ENCODE results near the gene ESAM. TPM values are rescaled to one million over a fixed set of nuclear protein-coding genes. Genes with fewer than 3 reads are reported as not detected.
A peak's percentile ranks its signal among the peaks of the same experiment; 100 is the strongest.

ESAM gene
- total and polyA plus RNA-seq, 10 of the 15 experiments (the other 5 are each of a cell fraction or from before 2014, with no cell fraction given): 2.7 to 43.6 (median 19.5) TPM

GRCh38 chr11:124740277-124740882 lies 21.7 kb downstream of the ESAM start:
- in situ Hi-C loops (cut with MboI): no loop called here
- CTCF ChIA-PET: interaction anchor here (0.5 to 12.2 kb wide), 7 partner anchors 9 to 883 kb away, joined by 3 to 202 read pairs (median 6); partner anchors contain the start of genes ESAM, SIAE and SPA17

More at GRCh38 chr11:124740277-124740882, 21.7 kb downstream of the ESAM start:
- TF ChIP-seq HDGF (IDR thresholded peaks at IDR 0.05): no peak
- no peak for TF ChIP-seq IRF4 (IDR thresholded peaks at IDR 0.05; ENCODE audit: low read depth, low read length)
- peak in 1 of 2 experiments; percentile 43; a peak in 1 of 3 replicates for TF ChIP-seq EGR1 (IDR thresholded peaks at IDR 0.05; ENCODE audit: borderline replicate concordance in 1 of 2, low read depth in 2 of 2, low read length in 2 of 2)
- peak; percentile 46; the same call in 1 of the 2 replicates for TF ChIP-seq RUNX3 (IDR thresholded peaks at IDR 0.05; ENCODE audit: low read length)
- 0 out of 2 replicates have a peak, but pooled peaks have one; percentile 57 for TF ChIP-seq GATAD2B (conservative IDR thresholded peaks at IDR 0.05; ENCODE audit: low read depth)
- TF ChIP-seq, protein P1, sequence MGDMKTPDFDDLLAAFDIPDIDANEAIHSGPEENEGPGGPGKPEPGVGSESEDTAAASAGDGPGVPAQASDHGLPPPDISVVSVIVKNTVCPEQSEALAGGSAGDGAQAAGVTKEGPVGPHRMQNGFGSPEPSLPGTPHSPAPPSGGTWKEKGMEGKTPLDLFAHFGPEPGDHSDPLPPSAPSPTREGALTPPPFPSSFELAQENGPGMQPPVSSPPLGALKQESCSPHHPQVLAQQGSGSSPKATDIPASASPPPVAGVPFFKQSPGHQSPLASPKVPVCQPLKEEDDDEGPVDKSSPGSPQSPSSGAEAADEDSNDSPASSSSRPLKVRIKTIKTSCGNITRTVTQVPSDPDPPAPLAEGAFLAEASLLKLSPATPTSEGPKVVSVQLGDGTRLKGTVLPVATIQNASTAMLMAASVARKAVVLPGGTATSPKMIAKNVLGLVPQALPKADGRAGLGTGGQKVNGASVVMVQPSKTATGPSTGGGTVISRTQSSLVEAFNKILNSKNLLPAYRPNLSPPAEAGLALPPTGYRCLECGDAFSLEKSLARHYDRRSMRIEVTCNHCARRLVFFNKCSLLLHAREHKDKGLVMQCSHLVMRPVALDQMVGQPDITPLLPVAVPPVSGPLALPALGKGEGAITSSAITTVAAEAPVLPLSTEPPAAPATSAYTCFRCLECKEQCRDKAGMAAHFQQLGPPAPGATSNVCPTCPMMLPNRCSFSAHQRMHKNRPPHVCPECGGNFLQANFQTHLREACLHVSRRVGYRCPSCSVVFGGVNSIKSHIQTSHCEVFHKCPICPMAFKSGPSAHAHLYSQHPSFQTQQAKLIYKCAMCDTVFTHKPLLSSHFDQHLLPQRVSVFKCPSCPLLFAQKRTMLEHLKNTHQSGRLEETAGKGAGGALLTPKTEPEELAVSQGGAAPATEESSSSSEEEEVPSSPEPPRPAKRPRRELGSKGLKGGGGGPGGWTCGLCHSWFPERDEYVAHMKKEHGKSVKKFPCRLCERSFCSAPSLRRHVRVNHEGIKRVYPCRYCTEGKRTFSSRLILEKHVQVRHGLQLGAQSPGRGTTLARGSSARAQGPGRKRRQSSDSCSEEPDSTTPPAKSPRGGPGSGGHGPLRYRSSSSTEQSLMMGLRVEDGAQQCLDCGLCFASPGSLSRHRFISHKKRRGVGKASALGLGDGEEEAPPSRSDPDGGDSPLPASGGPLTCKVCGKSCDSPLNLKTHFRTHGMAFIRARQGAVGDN (IDR thresholded peaks at IDR 0.05): no peak
- no peak for TF ChIP-seq STAT1 (conservative IDR thresholded peaks at IDR 0.05)
- TF ChIP-seq PBX3 (IDR thresholded peaks at IDR 0.05; ENCODE audit: insufficient replicate concordance, low read depth, low read length): peak; percentile 11
- TF ChIP-seq BACH1 (IDR thresholded peaks at IDR 0.05; ENCODE audit: borderline replicate concordance): 0 out of 2 replicates have a peak, but pooled peaks have one; percentile 13
- 0 out of 2 replicates have a peak, but pooled peaks have one; percentile 30 for TF ChIP-seq NBN (IDR thresholded peaks at IDR 0.05)
- TF ChIP-seq IKZF1 (conservative IDR thresholded peaks at IDR 0.05): peak; percentile 60
- no peak for TF ChIP-seq SRF (IDR thresholded peaks at IDR 0.05; ENCODE audit: low read depth in 2 of 2, low read length in 2 of 2)
- TF ChIP-seq CTCF (IDR thresholded peaks at IDR 0.05 in 2 of 3, conservative IDR thresholded peaks at IDR 0.05 in 1 of 3; ENCODE audit: control insufficient read depth in 2 of 3, extremely low read depth in 1 of 3, insufficient read depth in 1 of 3, low read depth in 3 of 3, low read length in 3 of 3): peak; percentile 47 to 55 (median 52)
- TF ChIP-seq SMC3 (IDR thresholded peaks at IDR 0.05; ENCODE audit: borderline replicate concordance, low read length): peak; percentile 22; the same call in 1 of the 2 replicates
- TF ChIP-seq DPF2 (IDR thresholded peaks at IDR 0.05): 0 out of 2 replicates have a peak, but pooled peaks have one; percentile 24
- Histone ChIP-seq H3K79me2 (ENCODE audit: control insufficient read depth, insufficient read depth, low read length) (no peaks in the 10 kb centered on the region), H3K4me3 (peak overlapping the region; percentile 81), H4K20me1 (ENCODE audit: control insufficient read depth, insufficient read depth) (no peaks in the 10 kb centered on the region), H3K36me3 (ENCODE audit: control insufficient read depth in 2 of 2, insufficient read depth in 2 of 2, low read length in 1 of 2) (no peaks in the 10 kb centered on the region), H2AFZ (ENCODE audit: control insufficient read depth, low read depth, low read length) (peak overlapping the region; percentile 67), H3K9ac (ENCODE audit: control insufficient read depth, insufficient read depth, low read length) (peak overlapping the region; percentile 29; the same call in 1 of the 2 replicates), H3K27ac (ENCODE audit: control insufficient read depth, insufficient read depth) (no peak overlapping the region), H3K9me3 (replicated peaks; ENCODE audit: control insufficient read depth, insufficient read depth, low read length) (no peaks in the 10 kb centered on the region), H3K4me2 (ENCODE audit: control insufficient read depth, insufficient read depth) (peak overlapping the region; percentile 99), H3K4me1 (ENCODE audit: control insufficient read depth, insufficient read depth, low read length) (peaks cover 10% of the 10 kb centered on the region), H3K27me3 (replicated peaks in 1 of 2; ENCODE audit: control insufficient read depth in 2 of 2, insufficient read depth in 2 of 2, low read length in 1 of 2) (peaks cover 2 to 3% of the 10 kb centered on the region in 2 experiments; a peak in 1 of 4 replicates)
- 7% methylated on average over 37 of the region's 37 CpGs for WGBS (ENCODE audit: insufficient coverage, insufficient replicate concordance, low lambda C conversion rate, missing lambda C conversion rate)
- peak; percentile 69 for ATAC-seq
- no peak for DNase-seq (ENCODE audit: low read depth, low spot score)
- ChIA-PET SMC1A (ENCODE audit: uncharacterized antibody, unreplicated experiment) (interaction anchor here (0.8 to 4.9 kb wide), 5 partner anchors 15 to 96 kb away, joined by 3 to 32 read pairs (median 4); partner anchors contain the start of genes SIAE and SPA17), POLR2A (interaction anchor here (0.8 to 1.6 kb wide), 3 partner anchors 13 to 67 kb away, joined by 3 to 6 read pairs (median 5); partner anchors contain the start of genes SIAE and SPA17), RAD21 (ENCODE audit: unreplicated experiment) (interaction anchor here (1.6 to 2.9 kb wide), 2 partner anchors 23 to 70 kb away, joined by 4 to 23 read pairs; no protein-coding TSS in a partner anchor)
- intact Hi-C loops (cut with micrococcal nuclease; ENCODE audit: unreplicated experiment): no loop called here
- no peak for FAIRE-seq
- BruUV-seq (replicated peaks): no TSS peak

Data from GM12878 (cell line).